Measurements from ENCODE around the gene ERV3-1. TPM values are rescaled to one million over a fixed set of nuclear protein-coding genes. Genes with fewer than 3 reads are reported as not detected.
"Not testable (repeated sequence)": the region's sequence is repeated elsewhere in the genome, so short reads cannot be mapped to it uniquely, and the experiment has no call there.

Gene ERV3-1
- polyA plus RNA-seq, 4 donors: 0.27 to 21.7 (median 8.6) TPM

- peaks cover 0 to 2% of the 10 kb centered on the region in 2 donors for H3K9me3 ChIP-seq (ENCODE audit: control insufficient read depth in 2 of 2, insufficient read depth in 1 of 2, low read depth in 1 of 2, low read length in 1 of 2)
- no peak for DNase-seq
- no peak overlapping the region for H3K27ac ChIP-seq (ENCODE audit: low read depth in 1 of 3, low read length in 2 of 3)
- H3K36me3 ChIP-seq (ENCODE audit: control insufficient read depth in 3 of 3, insufficient read depth in 2 of 3, low read depth in 1 of 3, low read length in 3 of 3): no peaks in the 10 kb centered on the region
- H3K4me1 ChIP-seq (ENCODE audit: control insufficient read depth in 3 of 3, insufficient read depth in 2 of 3, low read depth in 1 of 3, low read length in 2 of 3): no peaks in the 10 kb centered on the region
- H3K4me3 ChIP-seq (ENCODE audit: low read depth in 1 of 3, low read length in 3 of 3): no peak overlapping the region
- no peaks in the 10 kb centered on the region for H3K27me3 ChIP-seq (ENCODE audit: control insufficient read depth in 3 of 3, insufficient read depth in 3 of 3, low read length in 3 of 3)
- FAIRE-seq: no peak
These were observed 40.9 kb downstream of the ERV3-1 start for GRCh38 chr7:64965594-64965993.

DNA sequence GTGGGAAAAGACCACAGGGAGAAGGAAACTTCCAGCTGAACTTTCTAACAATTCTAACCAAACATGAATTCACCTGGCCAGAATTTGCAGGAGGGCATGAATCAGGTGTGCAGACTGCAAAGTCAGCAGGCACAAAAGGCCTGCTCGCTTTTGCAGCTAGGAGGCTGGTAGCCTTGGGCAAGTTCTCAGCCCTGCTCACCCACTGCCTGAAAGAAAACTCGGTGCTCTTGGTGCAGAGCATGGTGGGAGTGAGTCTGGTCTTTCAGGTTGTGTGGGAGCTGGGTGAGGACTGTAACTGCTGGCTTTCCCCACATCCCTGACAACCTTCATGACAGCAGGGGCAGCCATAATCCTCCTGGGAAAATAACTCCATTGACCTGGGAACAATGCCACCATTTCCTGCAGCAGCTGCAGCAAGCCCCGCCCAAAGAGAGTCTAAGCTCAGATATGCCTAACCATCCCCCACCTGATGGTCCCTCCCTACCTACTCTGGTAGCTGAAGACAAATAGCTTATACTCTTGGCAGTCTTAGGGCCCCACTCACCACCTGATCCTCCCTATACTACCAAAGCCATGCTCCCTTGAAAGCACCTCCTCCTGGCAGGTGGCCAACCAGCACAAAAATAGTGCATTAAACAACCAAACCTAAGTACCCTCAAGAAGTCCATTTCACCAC, 47.3 kb downstream of the ERV3-1 start:
- H3K36me3 ChIP-seq (ENCODE audit: control insufficient read depth in 3 of 3, insufficient read depth in 2 of 3, low read depth in 1 of 3, low read length in 3 of 3): no peaks in the 10 kb centered on the region
- H3K4me3 ChIP-seq (ENCODE audit: low read depth in 1 of 3, low read length in 3 of 3): no peak overlapping the region
- H3K9me3 ChIP-seq (ENCODE audit: control insufficient read depth in 2 of 2, insufficient read depth in 1 of 2, low read depth in 1 of 2, low read length in 1 of 2): peaks cover 0 to 6% of the 10 kb centered on the region in 2 donors
- FAIRE-seq: no peak
- no peaks in the 10 kb centered on the region for H3K4me1 ChIP-seq (ENCODE audit: control insufficient read depth in 3 of 3, insufficient read depth in 2 of 3, low read depth in 1 of 3, low read length in 2 of 3)
- no peak overlapping the region for H3K27ac ChIP-seq (ENCODE audit: low read depth in 1 of 3, low read length in 2 of 3)
- 77 to 83% (median 82%) methylated on average over 3 of the region's 3 CpGs for WGBS, 3 donors
- DNase-seq: no peak
- no peaks in the 10 kb centered on the region for H3K27me3 ChIP-seq (ENCODE audit: control insufficient read depth in 3 of 3, insufficient read depth in 3 of 3, low read length in 3 of 3)

DNA sequence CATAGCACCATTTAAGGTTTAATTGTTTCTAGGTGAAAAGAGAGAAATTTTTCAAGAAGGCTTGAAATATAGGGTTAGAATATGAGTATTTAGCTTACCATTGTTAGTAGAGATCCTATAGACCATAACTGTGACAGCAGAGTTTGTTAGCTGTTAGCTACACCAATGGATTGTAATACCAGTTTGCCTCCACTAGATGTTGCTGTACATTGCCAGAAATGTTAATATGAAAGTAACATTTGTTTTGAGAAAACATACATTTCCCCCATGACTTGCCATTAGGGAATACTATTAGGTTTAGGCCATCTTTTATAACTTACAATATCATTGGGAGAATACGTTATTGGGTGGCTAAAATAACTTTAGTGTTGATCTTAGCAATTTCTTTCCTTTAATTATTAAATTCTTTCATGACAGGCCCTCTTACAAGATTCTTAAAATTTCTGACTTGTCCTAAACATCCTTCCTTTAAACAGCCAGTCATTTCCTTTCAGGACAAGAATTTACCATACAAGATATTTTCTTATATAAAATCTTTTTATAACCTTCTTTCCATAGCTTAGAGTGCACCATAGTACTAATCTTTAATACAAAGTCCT, 55.1 kb downstream of the ERV3-1 start:
- WGBS, 3 donors: 8 to 13% (median 11%) methylated on average over 1 of the region's 1 CpG

GRCh38 chr7:64950673-64951072, 55.8 kb downstream of the ERV3-1 start:
- not testable (repeated sequence) for DNase-seq, FAIRE-seq
- WGBS, 3 donors: 35 to 45% (median 42%) methylated on average over 9 of the region's 9 CpGs

More for the DNA sequence above, 55.1 kb downstream of the ERV3-1 start:
- Histone ChIP-seq H3K9me3 (ENCODE audit: control insufficient read depth in 2 of 2, insufficient read depth in 1 of 2, low read depth in 1 of 2, low read length in 1 of 2) (no peaks in the 10 kb centered on the region), H3K4me3 (ENCODE audit: low read depth in 1 of 3, low read length in 3 of 3) (no peak overlapping the region), H3K27ac (ENCODE audit: low read depth in 1 of 3, low read length in 2 of 3) (no peak overlapping the region), H3K4me1 (ENCODE audit: control insufficient read depth in 3 of 3, insufficient read depth in 2 of 3, low read depth in 1 of 3, low read length in 2 of 3) (peaks cover 0 to 2% (median 0%) of the 10 kb centered on the region in 3 donors), H3K36me3 (ENCODE audit: control insufficient read depth in 3 of 3, insufficient read depth in 2 of 3, low read depth in 1 of 3, low read length in 3 of 3) (no peaks in the 10 kb centered on the region), H3K27me3 (ENCODE audit: control insufficient read depth in 3 of 3, insufficient read depth in 3 of 3, low read length in 3 of 3) (peaks cover 0 to 19% (median 10%) of the 10 kb centered on the region in 3 donors)
- FAIRE-seq (no peak), DNase-seq (peak; percentile 48 to 54)

GRCh38 chr7:64948774-64949173, 57.7 kb downstream of the ERV3-1 start:
- not testable (repeated sequence) for H3K4me3 ChIP-seq (ENCODE audit: low read depth in 1 of 3, low read length in 3 of 3); H3K4me1 ChIP-seq (ENCODE audit: control insufficient read depth in 3 of 3, insufficient read depth in 2 of 3, low read depth in 1 of 3, low read length in 2 of 3); DNase-seq; H3K27ac ChIP-seq (ENCODE audit: low read depth in 1 of 3, low read length in 2 of 3); FAIRE-seq; H3K9me3 ChIP-seq (ENCODE audit: control insufficient read depth in 2 of 2, insufficient read depth in 1 of 2, low read depth in 1 of 2, low read length in 1 of 2); H3K36me3 ChIP-seq (ENCODE audit: control insufficient read depth in 3 of 3, insufficient read depth in 2 of 3, low read depth in 1 of 3, low read length in 3 of 3)
- H3K27me3 ChIP-seq (ENCODE audit: control insufficient read depth in 3 of 3, insufficient read depth in 3 of 3, low read length in 3 of 3): peaks cover 0 to 28% (median 15%) of the 10 kb centered on the region in 3 donors
- 89 to 93% (median 93%) methylated on average over 1 of the region's 1 CpG for WGBS, 3 donors

More at GRCh38 chr7:64950673-64951072, 55.8 kb downstream of the ERV3-1 start:
- H3K4me1 ChIP-seq (ENCODE audit: control insufficient read depth in 3 of 3, insufficient read depth in 2 of 3, low read depth in 1 of 3, low read length in 2 of 3); H3K36me3 ChIP-seq (ENCODE audit: control insufficient read depth in 3 of 3, insufficient read depth in 2 of 3, low read depth in 1 of 3, low read length in 3 of 3); H3K9me3 ChIP-seq (ENCODE audit: control insufficient read depth in 2 of 2, insufficient read depth in 1 of 2, low read depth in 1 of 2, low read length in 1 of 2); H3K4me3 ChIP-seq (ENCODE audit: low read depth in 1 of 3, low read length in 3 of 3); H3K27ac ChIP-seq (ENCODE audit: low read depth in 1 of 3, low read length in 2 of 3): not testable (repeated sequence)
- H3K27me3 ChIP-seq (ENCODE audit: control insufficient read depth in 3 of 3, insufficient read depth in 3 of 3, low read length in 3 of 3): peaks cover 0 to 26% (median 13%) of the 10 kb centered on the region in 3 donors

GRCh38 chr7:64947252-64948000, 59.1 kb downstream of the ERV3-1 start:
- Histone ChIP-seq H3K4me3 (ENCODE audit: low read depth in 1 of 3, low read length in 3 of 3) (peak overlapping the region in 2 of 3 donors; percentile 14 to 30), H3K9me3 (ENCODE audit: control insufficient read depth in 2 of 2, insufficient read depth in 1 of 2, low read depth in 1 of 2, low read length in 1 of 2) (no peaks in the 10 kb centered on the region), H3K27ac (ENCODE audit: low read depth in 1 of 3, low read length in 2 of 3) (no peak overlapping the region), H3K27me3 (ENCODE audit: control insufficient read depth in 3 of 3, insufficient read depth in 3 of 3, low read length in 3 of 3) (peaks cover 0 to 30% (median 15%) of the 10 kb centered on the region in 3 donors), H3K4me1 (ENCODE audit: control insufficient read depth in 3 of 3, insufficient read depth in 2 of 3, low read depth in 1 of 3, low read length in 2 of 3) (peaks cover 0 to 2% (median 0%) of the 10 kb centered on the region in 3 donors), H3K36me3 (ENCODE audit: control insufficient read depth in 3 of 3, insufficient read depth in 2 of 3, low read depth in 1 of 3, low read length in 3 of 3) (no peaks in the 10 kb centered on the region)
- FAIRE-seq (no peak), DNase-seq (peak in 1 of 2 donors; percentile 39)
- WGBS, 3 donors: 3 to 6% (median 3%) methylated on average over 53 to 59 of the region's 59 CpGs

- DNase-seq: peak in 1 of 2 donors; percentile 14
- WGBS, 3 donors: 31 to 38% (median 38%) methylated on average over 5 of the region's 5 CpGs
- no peaks in the 10 kb centered on the region for H3K36me3 ChIP-seq (ENCODE audit: control insufficient read depth in 3 of 3, insufficient read depth in 2 of 3, low read depth in 1 of 3, low read length in 3 of 3)
- no peaks in the 10 kb centered on the region for H3K9me3 ChIP-seq (ENCODE audit: control insufficient read depth in 2 of 2, insufficient read depth in 1 of 2, low read depth in 1 of 2, low read length in 1 of 2)
- H3K4me3 ChIP-seq (ENCODE audit: low read depth in 1 of 3, low read length in 3 of 3): no peak overlapping the region
- no peak for FAIRE-seq
- peaks cover 0 to 31% (median 15%) of the 10 kb centered on the region in 3 donors for H3K27me3 ChIP-seq (ENCODE audit: control insufficient read depth in 3 of 3, insufficient read depth in 3 of 3, low read length in 3 of 3)
- H3K27ac ChIP-seq (ENCODE audit: low read depth in 1 of 3, low read length in 2 of 3): no peak overlapping the region
- H3K4me1 ChIP-seq (ENCODE audit: control insufficient read depth in 3 of 3, insufficient read depth in 2 of 3, low read depth in 1 of 3, low read length in 2 of 3): peaks cover 0 to 2% (median 0%) of the 10 kb centered on the region in 3 donors
These were observed 59.7 kb downstream of the ERV3-1 start for GRCh38 chr7:64946772-64947171.

DNA sequence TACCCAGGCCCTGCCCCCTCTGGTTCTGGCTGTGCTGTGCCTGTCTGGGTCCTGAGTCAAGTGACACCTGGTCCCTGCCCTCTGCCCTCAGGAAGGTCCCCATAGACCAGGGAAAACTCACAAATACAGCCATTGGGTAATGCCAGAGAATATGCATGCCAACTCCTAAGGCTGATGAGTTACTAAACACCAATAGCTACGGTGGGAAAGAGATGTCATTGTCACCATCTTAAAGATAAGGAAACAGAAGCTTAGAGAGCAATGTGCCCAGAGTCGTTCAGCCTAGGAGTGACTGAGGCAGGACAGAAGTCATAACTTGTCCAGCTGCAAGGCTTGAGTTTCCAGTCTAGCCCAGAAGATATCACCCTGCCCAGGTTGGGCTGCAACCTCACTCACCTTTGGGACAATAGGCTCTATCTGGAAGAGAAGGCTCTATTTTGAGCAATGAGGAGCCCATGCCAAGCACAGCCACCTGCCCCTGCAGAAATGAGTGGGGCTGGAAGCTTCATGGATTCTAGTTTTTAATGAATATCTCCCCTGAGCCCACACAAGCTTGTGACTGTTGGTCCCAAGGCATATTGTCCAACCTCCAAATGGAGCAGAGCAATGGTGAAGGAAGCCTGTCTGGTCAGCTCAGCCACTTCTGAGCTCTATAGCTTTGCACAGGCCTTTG, 60.8 kb downstream of the ERV3-1 start:
- H3K4me1 ChIP-seq (ENCODE audit: control insufficient read depth in 3 of 3, insufficient read depth in 2 of 3, low read depth in 1 of 3, low read length in 2 of 3): peaks cover 0 to 2% (median 0%) of the 10 kb centered on the region in 3 donors
- no peak overlapping the region for H3K27ac ChIP-seq (ENCODE audit: low read depth in 1 of 3, low read length in 2 of 3)
- no peak for FAIRE-seq
- WGBS, 3 donors: 8 to 41% (median 31%) methylated on average over 2 of the region's 2 CpGs
- H3K36me3 ChIP-seq (ENCODE audit: control insufficient read depth in 3 of 3, insufficient read depth in 2 of 3, low read depth in 1 of 3, low read length in 3 of 3): no peaks in the 10 kb centered on the region
- no peak for DNase-seq
- peaks cover 0 to 31% (median 15%) of the 10 kb centered on the region in 3 donors for H3K27me3 ChIP-seq (ENCODE audit: control insufficient read depth in 3 of 3, insufficient read depth in 3 of 3, low read length in 3 of 3)
- H3K9me3 ChIP-seq (ENCODE audit: control insufficient read depth in 2 of 2, insufficient read depth in 1 of 2, low read depth in 1 of 2, low read length in 1 of 2): no peaks in the 10 kb centered on the region
- H3K4me3 ChIP-seq (ENCODE audit: low read depth in 1 of 3, low read length in 3 of 3): no peak overlapping the region

Measured in small intestine (tissue), 7 donors.